Stomach (tissue), 9 donors: Measurements from ENCODE around the gene MAST4. TPM values are rescaled to one million over a fixed set of nuclear protein-coding genes. Genes with fewer than 3 reads are reported as not detected.

Source experiments
- DNase-seq, 2 donors: peaks; one replicate each; pipeline versions ENCODE4 v3.0.0 to v3.0.0-alpha.2; 2013 to 2019
- H3K27ac ChIP-seq, 5 donors: fragments of 200-600 bp in 4 of 5; sonication (generic) in 4 of 5; one replicate each; pipeline ENCODE4 v1.5.1; 2013 to 2019; ENCODE audit warnings: mild to moderate bottlenecking in 1 of 5, moderate library complexity in 1 of 5
- H3K27me3 ChIP-seq, 3 donors: fragments of 200-600 bp; sonication (generic); one replicate each; pipeline ENCODE4 v1.5.1; 2017 to 2019; ENCODE audit warnings: mixed run types in 1 of 3
- H3K36me3 ChIP-seq, 4 donors: fragments of 200-600 bp; sonication (generic); 1 replicate in 3 of 4; 2 replicates in 1 of 4; pipeline ENCODE4 v1.5.1; 2016 to 2019
- H3K4me1 ChIP-seq, 4 donors: fragments of 200-600 bp; sonication (generic); one replicate each; pipeline ENCODE4 v1.5.1; 2016 to 2019
- H3K4me3 ChIP-seq, 4 donors: fragments of 200-600 bp; sonication (generic) in 3 of 4; one replicate each; pipeline ENCODE4 v1.5.1; 2016 to 2019; ENCODE audit warnings: mild to moderate bottlenecking in 1 of 4
- H3K9me3 ChIP-seq, 4 donors: fragments of 200-600 bp; sonication (generic); one replicate each; pipeline ENCODE4 v1.5.1; 2016 to 2019
- CTCF ChIP-seq, 7 experiments: fragments of 450-650 bp in 4 of 7; fragments of 200-600 bp in 3 of 7; sonication (generic) in 3 of 7; IDR thresholded peaks; one replicate each; pipeline ENCODE4 v1.5.1; 2016 to 2019; ENCODE audit warnings: antibody characterized with exemption in 7 of 7, control low read depth in 2 of 7, mild to moderate bottlenecking in 1 of 7
- EP300 ChIP-seq: sonication (generic); formaldehyde crosslinking; IDR thresholded peaks from one replicate; pipeline ENCODE4 v1.6.1; 2017; ENCODE audit warnings: antibody characterized with exemption
- POLR2A ChIP-seq, 4 donors: fragments of 450-650 bp; IDR thresholded peaks; one replicate each; pipeline ENCODE4 v1.6.1; 2016; ENCODE audit warnings: antibody characterized with exemption in 4 of 4, control low read depth in 2 of 4, mild to moderate bottlenecking in 1 of 4, moderate library complexity in 1 of 4
- POLR2AphosphoS5 ChIP-seq, 3 donors: sonication (generic); formaldehyde crosslinking; IDR thresholded peaks; one replicate each; pipeline ENCODE4 v1.6.1; 2016; ENCODE audit warnings: antibody characterized with exemption in 3 of 3
- WGBS, 5 donors: extraction: QIAGEN DNeasy Blood & Tissue Kit in 3 of 5; methylation state at CpG; one replicate each; pipeline versions ENCODE4 v1.1.5 to v1.1.7; 2013 to 2018; 5-methylcytosine and 5-hydroxymethylcytosine counted together
- intact Hi-C: fragments of 100-400 bp; cut with DNase I; formaldehyde crosslinking; loops from one replicate; pipeline ENCODE4 v1.15.1; 2023; ENCODE audit warnings: low total_unique reads
- polyA plus RNA-seq, 3 donors: library from polyadenylated mRNA; stranded (reverse); fragments of 200-250 nt; gene quantifications; one replicate each; pipeline ENCODE4 v1.2.3, GENCODE V29; 2013
- total RNA-seq, 5 donors: library from RNA; depleted of rRNA; stranded (reverse); fragments of >200 nt; gene quantifications; one replicate each; pipeline versions ENCODE4 v1.1.0 to v1.2.3, GENCODE V29; 2014 to 2016
- donor health status: healthy with polysubstance abuse.
- donor health status: Bipolar disorder and iron deficiency.
- donor health status: healthy.

Gene MAST4
- total and polyA plus RNA-seq, 8 donors, result 1.5 to 52.5 (median 32.1) TPM

- TF ChIP-seq POLR2AphosphoS5 (IDR thresholded peaks at IDR 0.05) (peak in 1 of 3 donors; percentile 47), EP300 (no peak)
- no peak overlapping the region for H3K27ac ChIP-seq
Measured at GRCh38 chr5:67038817-67039603, 442.8 kb downstream of the MAST4 start.

GRCh38 chr5:67042176-67043003 is 446.2 kb downstream of the MAST4 start:
- DNase-seq, result no peak
- no peak for TF ChIP-seq POLR2A (IDR thresholded peaks at IDR 0.05)
- no peak for TF ChIP-seq EP300
- TF ChIP-seq CTCF (IDR thresholded peaks at IDR 0.05), result no peak
- no peak for TF ChIP-seq POLR2AphosphoS5 (IDR thresholded peaks at IDR 0.05)
- no peaks in the 10 kb centered on the region for H3K36me3 ChIP-seq
- peaks cover 0 to 35% (median 19%) of the 10 kb centered on the region in 4 donors for H3K4me1 ChIP-seq
- no peaks in the 10 kb centered on the region for H3K9me3 ChIP-seq
- H3K27ac ChIP-seq, result no peak overlapping the region
- H3K4me3 ChIP-seq, result no peak overlapping the region
- no peaks in the 10 kb centered on the region for H3K27me3 ChIP-seq
- WGBS, 5 donors, result 70 to 80% (median 77%) methylated on average over 12 of the region's 12 CpGs
- intact Hi-C loops, result no loop called here

More at GRCh38 chr5:67038817-67039603, 442.8 kb downstream of the MAST4 start:
- Histone ChIP-seq H3K36me3 (no peaks in the 10 kb centered on the region), H3K9me3 (no peaks in the 10 kb centered on the region), H3K4me3 (no peak overlapping the region), H3K27me3 (no peaks in the 10 kb centered on the region), H3K4me1 (peaks cover 0 to 27% (median 9%) of the 10 kb centered on the region in 4 donors)
- WGBS, 5 donors, result 65 to 76% (median 73%) methylated on average over 4 of the region's 4 CpGs
- intact Hi-C loops, result no loop called here
- no peak for DNase-seq

- intact Hi-C loops, result no loop called here
- Histone ChIP-seq H3K36me3 (no peaks in the 10 kb centered on the region), H3K27ac (no peak overlapping the region), H3K4me3 (no peak overlapping the region), H3K9me3 (no peaks in the 10 kb centered on the region), H3K4me1 (peaks cover 0 to 40% (median 21%) of the 10 kb centered on the region in 4 donors), H3K27me3 (no peaks in the 10 kb centered on the region)
- 75 to 85% (median 81%) methylated on average over 3 of the region's 3 CpGs for WGBS, 5 donors
- no peak for TF ChIP-seq POLR2AphosphoS5 (IDR thresholded peaks at IDR 0.05)
- TF ChIP-seq CTCF (IDR thresholded peaks at IDR 0.05), result no peak
- TF ChIP-seq EP300, result no peak
- TF ChIP-seq POLR2A (IDR thresholded peaks at IDR 0.05), result no peak
- no peak for DNase-seq
Measured at GRCh38 chr5:67043796-67044511, 447.8 kb downstream of the MAST4 start.

- intact Hi-C loops, result no loop called here
- Histone ChIP-seq H3K27me3 (no peaks in the 10 kb centered on the region), H3K9me3 (no peaks in the 10 kb centered on the region), H3K4me3 (no peak overlapping the region), H3K27ac (no peak overlapping the region), H3K36me3 (no peaks in the 10 kb centered on the region), H3K4me1 (peaks cover 0 to 44% (median 27%) of the 10 kb centered on the region in 4 donors)
- 82 to 90% (median 86%) methylated on average over 6 of the region's 6 CpGs for WGBS, 5 donors
- no peak for TF ChIP-seq CTCF (IDR thresholded peaks at IDR 0.05)
- no peak for TF ChIP-seq POLR2AphosphoS5 (IDR thresholded peaks at IDR 0.05)
- TF ChIP-seq EP300, result no peak
- no peak for TF ChIP-seq POLR2A (IDR thresholded peaks at IDR 0.05)
- DNase-seq, result no peak
Measured at GRCh38 chr5:67045816-67046740, 449.9 kb downstream of the MAST4 start.
